A549 (cell line): ENCODE results near the gene NDC1.
"Not testable (repeated sequence)": the region's sequence is repeated elsewhere in the genome, so short reads cannot be mapped to it uniquely, and the experiment has no call there.

Source experiments
- ATOH8 ChIP-seq: fragments of 250-450 bp; sonication (Bioruptor Pico); IDR thresholded peaks from 2 replicates; pipeline ENCODE4 v1.5.0; 2020; ENCODE audit warnings: low read depth, mild to moderate bottlenecking, moderate library complexity
- BCL3 ChIP-seq: fragments of >200 bp; sonication (Bioruptor Twin); formaldehyde crosslinking; IDR thresholded peaks from 3 replicates; pipeline ENCODE4 v1.6.1; 2016
- CTCF ChIP-seq: fragments of >200 bp; sonication (Bioruptor Twin); formaldehyde crosslinking; IDR thresholded peaks from 3 replicates; pipeline ENCODE4 v1.5.1; 2016
- EP300 ChIP-seq, 2 experiments: fragments of >200 bp; sonication (Bioruptor Twin); formaldehyde crosslinking; IDR thresholded peaks; 2 replicates in 1 of 2; 3 replicates in 1 of 2; pipeline ENCODE4 v1.6.1; 2016 to 2017
- FOSL2 ChIP-seq, 2 experiments: fragments of 450-650 bp in 1 of 2; fragments of >200 bp in 1 of 2; sonication (Bioruptor Twin) in 1 of 2; formaldehyde crosslinking; IDR thresholded peaks; 2 replicates each; pipeline versions ENCODE4 v1.5.0 to v1.6.1; 2016 to 2020; ENCODE audit warnings: mild to moderate bottlenecking in 1 of 2, moderate library complexity in 1 of 2
- JUN ChIP-seq, 2 experiments: fragments of >200 bp; sonication (Bioruptor Twin); formaldehyde crosslinking; IDR thresholded peaks; 2 replicates in 1 of 2; 3 replicates in 1 of 2; pipeline ENCODE4 v1.6.1; 2016 to 2017
- KDM1A ChIP-seq: fragments of 200-600 bp; sonication (generic); IDR thresholded peaks from 2 replicates; pipeline ENCODE4 v1.6.1; 2016; ENCODE audit warnings: low read depth, mild to moderate bottlenecking
- KDM5A ChIP-seq: fragments of 200-600 bp; sonication (generic); IDR thresholded peaks from 2 replicates; pipeline ENCODE4 v1.6.1; 2016; ENCODE audit warnings: antibody characterized with exemption, mild to moderate bottlenecking
- MAFK ChIP-seq: fragments of 450-650 bp; IDR thresholded peaks from 2 replicates; pipeline ENCODE4 v1.6.1; 2014; ENCODE audit not compliant: partially characterized antibody
- MAX ChIP-seq: IDR thresholded peaks from 2 replicates; pipeline ENCODE4 v1.6.1; 2012
- NR3C1 ChIP-seq: fragments of >200 bp; sonication (Bioruptor Twin); formaldehyde crosslinking; IDR thresholded peaks from 3 replicates; pipeline ENCODE4 v1.6.1; 2017
- POLR2A ChIP-seq: IDR thresholded peaks from 2 replicates; pipeline ENCODE4 v1.6.1; 2012; ENCODE audit warnings: mild to moderate bottlenecking, low read length
- RAD21 ChIP-seq, 2 experiments: fragments of >200 bp in 1 of 2; sonication (Bioruptor Twin) in 1 of 2; formaldehyde crosslinking in 1 of 2; IDR thresholded peaks in 1 of 2; conservative IDR thresholded peaks in 1 of 2; 2 replicates in 1 of 2; 3 replicates in 1 of 2; pipeline ENCODE4 v1.6.1; 2012 to 2018; ENCODE audit warnings: inconsistent platforms in 1 of 2
- USF2 ChIP-seq: fragments of 450-650 bp; IDR thresholded peaks from 2 replicates; pipeline ENCODE4 v1.6.1; 2014; ENCODE audit warnings: antibody characterized with exemption

GRCh38 chr1:53815484-53815883, 22.6 kb downstream of the NDC1 start:
- TF ChIP-seq CTCF; POLR2A; RAD21 (conservative IDR thresholded peaks at IDR 0.05 in 1 of 2, IDR thresholded peaks at IDR 0.05 in 1 of 2); NR3C1; FOSL2 (IDR thresholded peaks at IDR 0.05); FOSL2 (CRISPR knock-in tag; IDR thresholded peaks at IDR 0.05); MAX; EP300 (IDR thresholded peaks at IDR 0.05); USF2; ATOH8 (CRISPR knock-in tag); KDM5A; MAFK; BCL3; KDM1A; JUN (IDR thresholded peaks at IDR 0.05): not testable (repeated sequence)
